Fibroblast of villous mesenchyme (primary cell): ENCODE measurements around the gene CXCL14. TPM values are rescaled to one million over a fixed set of nuclear protein-coding genes. Genes with fewer than 3 reads are reported as not detected.

Source experiments
- DNase-seq: peaks from one replicate; pipeline ENCODE4 v3.0.0-alpha.2; 2010; ENCODE audit warnings: low read depth
- H3K4me3 ChIP-seq: 2 replicates; pipeline ENCODE4 v1.5.1; 2011; ENCODE audit warnings: low read depth, mild to moderate bottlenecking, low read length
- CTCF ChIP-seq: IDR thresholded peaks from 2 replicates; pipeline ENCODE4 v1.5.1; 2012; ENCODE audit warnings: low read depth, mild to moderate bottlenecking, low read length; ENCODE audit not compliant: insufficient read depth
- total RNA-seq: library from RNA; depleted of rRNA; stranded (reverse); fragments of >200 nt; gene quantifications from 2 replicates; pipeline ENCODE4 v1.2.3, GENCODE V29; 2012

Gene CXCL14
- total RNA-seq, 1 donor: not detected

GRCh38 chr5:135549413-135549812 is 29.4 kb downstream of the CXCL14 start:
- TF ChIP-seq CTCF: no peak
- no peak for DNase-seq
- H3K4me3 ChIP-seq: no peak overlapping the region

DNA sequence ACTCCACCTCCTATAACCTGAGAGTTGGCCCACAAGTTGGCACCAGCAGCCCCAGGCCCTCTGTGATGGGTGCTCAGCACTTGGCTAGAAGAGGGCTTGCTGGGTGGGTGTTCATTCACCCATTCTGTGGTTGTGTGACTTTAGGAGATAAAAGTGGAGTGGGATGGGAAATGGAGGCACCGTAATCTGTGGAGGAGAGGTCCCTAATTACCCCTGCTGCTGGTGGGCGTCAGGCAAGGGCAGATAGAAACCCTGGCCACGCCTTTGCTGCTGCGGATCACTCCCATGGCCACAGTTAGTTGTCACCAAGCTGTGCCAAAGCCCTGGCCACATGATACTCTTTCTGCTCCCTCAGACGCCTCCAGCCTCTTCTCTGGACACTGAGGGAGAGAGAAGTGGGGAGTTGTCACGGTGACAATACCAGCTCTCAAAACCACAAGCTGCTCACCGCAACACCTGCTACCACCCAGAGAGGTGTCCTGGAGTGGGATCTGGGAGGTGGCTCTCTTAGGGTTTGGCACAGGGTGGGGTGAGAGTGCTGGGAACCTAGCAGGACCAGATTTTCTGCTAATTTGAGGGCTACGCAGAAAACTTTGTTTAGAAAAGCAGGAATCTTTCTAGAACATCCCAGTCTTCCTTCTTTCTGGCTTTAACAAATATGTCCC is 31.1 kb downstream of the CXCL14 start:
- DNase-seq: no peak
- no peak for TF ChIP-seq CTCF
- H3K4me3 ChIP-seq: no peak overlapping the region

DNA sequence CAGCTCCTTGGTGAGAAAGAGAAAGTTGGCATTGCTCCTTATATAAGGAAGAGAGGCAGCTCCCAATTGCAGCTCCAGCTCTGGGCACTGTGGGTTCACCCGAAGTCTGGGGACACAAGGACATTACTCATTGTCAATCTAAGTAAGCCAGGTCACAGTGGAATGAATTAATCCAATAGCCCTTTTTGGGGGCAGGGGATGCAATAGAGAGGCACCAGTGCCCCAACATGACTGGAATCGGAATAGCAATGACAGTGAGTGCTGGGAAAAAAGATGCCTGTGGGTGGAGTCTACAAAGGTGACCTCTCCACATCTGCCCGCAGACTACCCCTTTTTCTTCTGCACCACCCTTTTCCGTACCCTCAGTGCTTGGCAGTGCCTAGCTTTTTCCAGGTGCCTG is 31.9 kb downstream of the CXCL14 start:
- H3K4me3 ChIP-seq: no peak overlapping the region
- no peak for DNase-seq
- no peak for TF ChIP-seq CTCF

DNA sequence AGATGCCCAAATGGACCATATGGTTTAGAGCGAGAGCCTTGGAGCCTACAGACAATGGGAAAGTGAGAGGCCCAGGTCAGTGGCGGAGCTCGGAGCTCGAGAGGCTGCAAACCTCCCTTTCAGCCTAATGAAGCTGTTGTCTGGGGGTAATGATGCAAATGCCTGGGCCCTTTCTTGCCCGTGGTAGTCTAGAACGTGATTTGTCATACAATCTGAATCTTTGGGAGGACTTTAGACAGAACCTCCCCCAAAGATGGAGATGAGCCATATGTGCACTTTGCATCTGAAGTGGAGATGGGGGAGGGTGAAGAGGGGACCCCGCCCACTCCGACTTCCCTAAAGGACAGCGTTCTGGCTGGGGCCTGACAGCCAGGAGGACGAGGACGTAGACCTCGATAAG is 32.7 kb downstream of the CXCL14 start:
- H3K4me3 ChIP-seq: no peak overlapping the region
- no peak for TF ChIP-seq CTCF
- DNase-seq: no peak

DNA sequence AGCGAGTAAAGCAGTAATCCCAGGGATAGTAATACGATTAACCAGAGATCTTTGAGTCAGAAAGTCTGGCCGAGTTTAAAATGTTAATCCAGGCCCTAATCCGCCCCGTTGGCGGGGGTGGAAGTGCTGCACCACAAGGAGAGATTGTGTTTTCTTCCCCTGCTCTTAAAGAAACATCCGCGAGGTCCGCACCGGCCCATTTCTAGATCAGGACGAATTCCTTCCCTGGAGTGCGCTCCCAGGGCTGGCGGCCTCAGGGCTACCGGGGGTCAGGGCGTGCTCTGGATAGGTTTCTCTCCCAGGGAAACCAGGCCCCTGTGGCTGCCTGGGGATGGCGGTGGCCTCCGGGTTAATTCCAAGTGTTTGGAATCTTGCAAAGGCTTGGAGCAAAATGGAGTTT is 33.7 kb downstream of the CXCL14 start:
- no peak overlapping the region for H3K4me3 ChIP-seq
- no peak for DNase-seq
- no peak for TF ChIP-seq CTCF

- TF ChIP-seq CTCF: no peak
- DNase-seq: peak; percentile 28
- H3K4me3 ChIP-seq: peak overlapping the region; percentile 40
Observed at GRCh38 chr5:135543485-135544304, 35.1 kb downstream of the CXCL14 start.

- DNase-seq: no peak
- no peak for TF ChIP-seq CTCF
- no peak overlapping the region for H3K4me3 ChIP-seq
Observed at GRCh38 chr5:135543001-135543484, 35.7 kb downstream of the CXCL14 start.
